Measurements from ENCODE around the gene CCDC141.

GRCh38 chr2:178858896-178859625, 190.9 kb downstream of the CCDC141 start:
- no peak for TF ChIP-seq CTCF (IDR thresholded peaks at IDR 0.05)
- no peak for TF ChIP-seq POLR2A (IDR thresholded peaks at IDR 0.05)
